H1 (cell line): ENCODE data around the gene PCDHGA2. TPM values are rescaled to one million over a fixed set of nuclear protein-coding genes. Genes with fewer than 3 reads are reported as not detected.

ENCODE experiments used
- KDM5A ChIP-seq: fragments of 200-600 bp; IDR thresholded peaks from 2 replicates; pipeline ENCODE4 v1.7.1; 2012; ENCODE audit warnings: mild to moderate bottlenecking, low read length, inconsistent platforms, mixed read lengths
- RNF2 ChIP-seq: fragments of 200-900, 300-1000 bp; sonication (generic); IDR thresholded peaks from 2 replicates; pipeline ENCODE4 v1.7.1; 2016; ENCODE audit warnings: borderline replicate concordance, low read depth, mild to moderate bottlenecking, antibody characterized with exemption, low read length; ENCODE audit not compliant: poor library complexity, severe bottlenecking; ENCODE audit errors: missing control alignments
- SRF ChIP-seq: IDR thresholded peaks from 2 replicates; pipeline ENCODE4 v1.6.1; 2011; ENCODE audit warnings: mild to moderate bottlenecking, low read depth, low read length, moderate library complexity
- polyA plus RNA-seq, 7 experiments: library from polyadenylated mRNA; depleted of rRNA in 3 of 7; stranded (reverse) in 5 of 7; unstranded in 2 of 7; fragments of >200 nt in 5 of 7; fragments of 200-250 nt in 2 of 7; gene quantifications; 1 replicate in 5 of 7; 2 replicates in 1 of 7; 4 replicates in 1 of 7; pipeline versions ENCODE4 v1.2.1 to v1.2.3, GENCODE V29; 2011 to 2013; ENCODE audit warnings: missing spikeins in 2 of 7, mixed read lengths in 2 of 7
- total RNA-seq: library from RNA; stranded (reverse); fragmentation: NEBNext Ultra II Directional; extraction: Animal tissue kit (Norgen Biotek cat#: 25700); gene quantifications from 2 replicates; pipeline ENCODE4 v1.2.1, GENCODE V29; 2021

The PCDHGA2 gene
- total and polyA plus RNA-seq, 2 of the 8 experiments (the other 6 are each of a cell fraction or from before 2014, with no cell fraction given), result 0.32 to 0.39 TPM

GRCh38 chr5:141306630-141307029 is 31.9 kb upstream of the PCDHGA2 start (continued):
- TF ChIP-seq RNF2, result no peak
- no peak for TF ChIP-seq KDM5A
- TF ChIP-seq SRF, result no peak
